GM19328 (cell line): ENCODE results near the gene C7.
"Not testable (repeated sequence)": the region's sequence is repeated elsewhere in the genome, so short reads cannot be mapped to it uniquely, and the experiment has no call there.

Source experiments
- ATAC-seq: cut with Tn5 transposase; IDR thresholded peaks from one replicate; pipeline ENCODE4 v1.9.1; 2021; ENCODE audit warnings: mild to moderate bottlenecking, moderate library complexity; ENCODE audit not compliant: unreplicated experiment

The C7 gene

DNA sequence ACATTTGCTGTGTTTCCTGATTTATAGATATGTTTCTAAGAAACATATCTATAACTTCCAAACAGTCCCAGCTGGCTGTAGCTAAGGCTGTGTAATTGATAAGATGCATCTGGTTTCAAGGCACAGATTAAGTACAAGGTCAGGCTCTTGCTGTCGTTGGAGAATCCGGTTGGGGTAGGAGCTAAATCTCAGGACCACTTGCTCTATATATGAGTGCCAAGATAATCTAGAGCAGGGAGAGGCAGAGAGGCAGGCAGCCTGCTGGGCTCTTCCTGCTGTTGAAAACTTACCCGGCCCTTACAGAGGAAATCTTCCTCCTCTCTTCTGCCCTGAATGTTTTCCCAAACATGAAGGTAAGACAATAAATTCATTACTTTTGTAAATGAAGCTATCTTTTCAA is at the start of gene C7:
C7 (plus strand) TSS at position 234 of the 400 bp plus-strand sequence; CDS start at position 348, 114 bp downstream.
- ATAC-seq: no peak

DNA sequence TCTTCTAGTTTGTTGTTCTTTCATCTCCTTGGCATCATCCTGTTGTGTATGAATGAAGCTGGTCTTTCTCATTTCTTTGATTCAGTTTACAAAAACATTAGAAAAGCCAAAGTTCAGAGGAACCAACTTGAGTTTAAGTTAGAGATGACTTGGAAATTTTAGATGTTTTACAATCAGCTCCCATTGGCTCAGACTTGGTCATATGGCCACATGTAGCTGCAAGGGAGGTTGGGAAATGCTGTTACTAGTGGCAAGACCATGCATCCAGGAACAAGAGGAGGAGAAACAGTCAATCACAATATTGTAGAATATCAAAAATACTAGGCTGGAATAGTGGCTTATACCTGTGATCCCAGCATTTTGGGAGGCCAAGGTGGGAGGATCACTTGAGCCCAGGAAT is 48.6 kb upstream of the C7 start:
- no peak for ATAC-seq

DNA sequence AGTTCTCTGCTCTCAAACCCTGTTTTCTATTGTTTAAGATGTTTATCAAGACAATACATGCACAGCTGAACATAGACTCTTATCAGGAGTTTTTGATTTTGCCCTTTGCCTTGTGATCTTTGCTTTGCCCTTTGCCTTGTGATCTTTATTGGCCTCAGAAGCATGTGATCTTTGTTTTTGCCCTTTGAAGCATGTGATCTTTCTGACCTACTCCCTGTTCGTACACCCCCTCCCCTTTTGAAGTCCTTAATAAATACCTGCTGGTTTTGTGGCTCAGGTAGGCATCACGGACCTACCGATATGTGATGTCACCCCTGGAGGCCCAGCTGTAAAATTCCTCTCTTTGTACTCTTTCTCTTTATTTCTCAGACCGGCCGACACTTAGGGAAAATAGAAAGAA is 44.3 kb upstream of the C7 start:
- ATAC-seq: not testable (repeated sequence)

DNA sequence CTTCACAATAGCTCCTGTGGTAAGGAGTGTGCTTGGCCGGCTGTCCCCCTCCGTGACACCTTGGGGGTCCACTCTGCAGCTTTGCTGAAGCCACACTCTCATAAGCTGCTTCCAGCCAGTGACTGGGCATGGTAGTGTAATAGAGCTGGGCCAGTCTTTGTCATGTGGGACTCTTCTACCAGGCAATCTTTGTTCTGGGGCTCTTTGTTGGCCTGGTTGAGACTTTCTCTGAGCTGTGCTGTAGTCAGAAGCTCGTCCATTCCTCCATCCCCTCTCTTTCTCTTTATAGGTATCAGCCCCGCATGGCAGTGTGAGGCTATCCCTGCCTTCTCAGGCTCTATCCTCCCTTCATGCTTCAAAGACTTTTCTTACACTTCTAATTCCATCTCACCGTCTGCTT is 42.5 kb upstream of the C7 start:
- ATAC-seq: no peak

DNA sequence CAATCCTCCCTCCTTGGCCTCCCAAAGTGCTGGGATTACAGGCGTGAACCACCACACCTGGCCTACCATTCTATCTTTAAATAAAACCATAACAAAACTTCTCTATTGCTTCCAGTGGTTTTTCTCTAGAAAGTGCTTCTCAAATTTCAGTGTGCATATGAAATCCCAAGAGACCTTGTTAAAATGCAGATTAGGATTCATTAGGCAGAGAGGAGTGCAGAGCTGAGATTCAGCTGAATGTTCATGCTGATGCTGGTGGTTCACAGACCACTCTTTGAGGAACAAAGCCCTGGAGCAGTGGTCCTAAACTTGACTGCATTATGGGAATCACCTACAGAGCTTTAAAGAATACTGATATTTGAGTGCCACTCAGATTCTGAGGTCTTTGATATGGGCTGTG is 39.9 kb upstream of the C7 start:
- no peak for ATAC-seq

DNA sequence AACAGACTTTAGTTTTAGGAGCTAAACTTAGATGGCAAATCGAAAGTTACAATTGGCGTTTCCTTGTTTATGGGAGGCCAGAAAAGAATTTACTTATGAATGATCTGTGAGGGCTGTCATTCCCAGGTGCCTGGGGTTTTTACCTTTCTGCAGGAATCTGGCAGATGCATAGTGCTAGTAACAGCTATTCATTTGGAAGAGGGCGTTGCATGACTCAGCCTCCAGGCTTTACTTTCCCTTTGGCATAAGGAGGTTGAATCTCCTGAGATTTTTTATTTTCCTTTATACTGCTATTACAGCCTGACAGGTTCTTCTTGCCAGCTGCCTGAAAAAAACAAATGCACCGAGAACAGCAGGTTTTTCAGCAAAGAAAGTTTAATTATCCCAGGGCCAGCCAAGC is 38.1 kb upstream of the C7 start:
- ATAC-seq: no peak

DNA sequence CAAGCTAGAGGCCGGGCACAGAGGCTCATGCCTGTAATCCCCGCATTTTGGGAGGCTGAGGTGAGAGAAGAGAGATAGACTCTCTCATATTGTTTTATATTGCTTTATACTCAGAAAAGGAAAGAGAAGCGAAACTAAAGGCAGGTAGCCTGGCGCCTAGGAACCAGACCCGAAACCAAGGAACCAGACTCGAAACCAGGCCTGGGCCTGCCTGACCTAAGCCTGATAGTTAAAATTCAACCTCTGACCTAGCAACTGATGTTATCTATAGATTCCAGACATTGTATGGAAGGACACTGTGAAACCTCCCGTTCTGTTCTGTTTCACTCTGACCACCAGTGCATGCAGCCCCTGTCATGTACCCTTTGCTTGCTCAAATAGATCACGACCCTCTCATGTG is 37.0 kb upstream of the C7 start:
- not testable (repeated sequence) for ATAC-seq

DNA sequence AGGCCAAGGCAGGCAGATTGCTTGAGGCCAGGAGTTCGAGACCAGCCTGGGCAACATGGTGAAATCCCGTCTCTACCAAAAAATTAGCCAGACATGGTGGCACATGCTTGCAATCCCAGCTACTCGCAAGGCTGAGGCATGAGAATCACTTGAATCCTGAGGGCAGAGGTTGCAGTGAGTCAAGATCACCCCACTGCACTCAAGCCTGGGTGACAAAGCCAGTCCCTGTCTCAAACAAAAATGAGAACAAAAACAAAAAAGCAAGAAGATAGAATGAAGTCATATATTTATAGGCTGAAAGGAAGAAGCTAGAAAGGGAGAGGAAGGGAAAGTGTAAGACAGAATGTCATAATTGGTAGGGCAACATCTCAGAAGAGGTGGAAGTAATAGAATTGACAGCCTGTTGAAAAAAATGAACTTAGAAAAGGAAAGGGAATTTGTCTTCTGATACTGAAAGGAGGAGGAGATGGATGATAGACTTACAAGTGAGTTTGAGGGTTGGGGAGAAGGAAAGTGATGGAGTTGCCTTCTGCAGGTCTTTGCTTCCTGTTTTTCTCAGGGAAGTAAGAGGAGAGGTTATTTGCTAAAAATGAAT is 35.9 kb upstream of the C7 start:
- ATAC-seq: no peak

DNA sequence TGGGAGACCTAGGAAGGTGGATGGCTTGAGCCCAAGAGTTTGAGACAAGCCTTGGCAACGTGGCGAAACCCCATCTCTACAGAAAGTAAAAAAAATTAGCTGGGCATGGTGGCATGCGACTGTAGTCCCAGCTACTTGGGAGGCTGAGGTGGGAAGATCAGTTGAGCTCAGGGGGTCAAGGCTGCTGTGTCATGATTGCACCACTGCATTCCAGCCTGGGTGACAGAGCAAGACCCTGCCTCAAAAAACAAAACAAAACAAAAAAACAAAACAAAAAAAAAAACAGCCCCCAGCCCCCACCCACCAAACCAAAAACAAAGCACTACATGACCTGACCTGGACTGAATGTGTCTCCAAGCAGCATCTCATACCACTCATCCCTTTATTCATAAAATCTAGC is 33.3 kb upstream of the C7 start:
- ATAC-seq: no peak

DNA sequence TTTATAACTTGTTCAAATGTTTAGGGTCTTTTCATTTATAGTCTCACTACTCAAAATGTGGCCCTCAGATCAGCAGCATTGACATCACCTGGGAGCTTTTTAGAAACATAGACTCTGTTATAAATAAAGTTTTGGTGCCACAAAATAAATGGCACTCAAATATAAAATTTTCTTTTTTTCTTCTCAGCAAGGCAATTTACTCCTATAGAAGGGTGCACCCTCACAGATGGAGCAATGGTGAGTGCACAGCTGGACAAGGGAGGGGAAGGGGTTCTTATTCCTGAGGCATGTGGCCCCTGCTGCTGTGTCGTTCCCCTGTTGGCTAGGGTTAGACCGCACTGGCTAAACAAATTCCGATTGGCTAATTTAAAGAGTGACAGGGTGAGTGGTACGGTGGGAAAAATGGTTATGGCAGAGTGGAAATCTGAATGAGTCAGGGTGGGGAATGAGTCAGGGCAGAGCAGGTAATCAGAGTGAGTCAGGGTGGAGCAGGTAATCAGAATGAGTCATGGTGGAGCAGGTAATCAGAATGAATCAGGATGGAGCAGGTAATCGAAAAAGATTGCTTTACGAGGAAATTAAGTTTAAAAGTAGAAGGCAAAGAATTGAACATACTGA is 31.8 kb upstream of the C7 start:
- ATAC-seq: no peak

DNA sequence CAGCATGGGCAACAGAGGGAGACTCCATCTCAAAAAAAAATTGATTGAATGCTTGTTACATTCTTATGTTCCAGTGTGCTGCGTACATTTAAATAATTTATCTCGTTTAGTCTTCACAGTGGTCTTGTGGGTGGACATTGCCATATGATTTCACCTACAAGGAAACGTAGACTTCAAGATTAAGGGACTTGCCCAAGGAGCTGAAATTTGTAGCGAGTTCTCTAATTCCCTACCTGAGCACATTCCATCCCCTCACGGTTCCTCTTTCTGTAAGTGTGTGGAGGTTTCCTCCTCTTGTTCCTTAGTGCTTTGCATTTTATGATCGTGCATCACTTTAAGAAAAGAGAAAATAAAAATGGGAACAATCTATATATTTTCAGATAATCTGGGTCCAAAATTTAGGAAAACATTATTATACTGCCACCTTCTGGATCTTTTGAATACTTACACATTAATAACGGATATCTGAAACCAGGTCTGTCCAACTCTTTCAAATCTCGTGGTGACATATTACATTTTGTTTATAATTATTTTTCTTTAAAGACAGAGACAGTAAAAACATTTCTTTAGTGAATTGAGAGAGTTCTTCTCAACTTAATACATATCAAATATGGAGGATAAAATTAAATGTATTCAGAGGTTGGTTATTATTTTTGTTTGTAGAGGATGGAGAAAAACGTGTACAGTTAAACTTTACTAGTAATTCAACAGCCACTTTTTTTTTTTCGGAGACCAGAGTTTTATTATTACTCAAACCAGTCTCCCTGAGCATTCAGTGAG is 29.9 kb upstream of the C7 start:
- no peak for ATAC-seq

DNA sequence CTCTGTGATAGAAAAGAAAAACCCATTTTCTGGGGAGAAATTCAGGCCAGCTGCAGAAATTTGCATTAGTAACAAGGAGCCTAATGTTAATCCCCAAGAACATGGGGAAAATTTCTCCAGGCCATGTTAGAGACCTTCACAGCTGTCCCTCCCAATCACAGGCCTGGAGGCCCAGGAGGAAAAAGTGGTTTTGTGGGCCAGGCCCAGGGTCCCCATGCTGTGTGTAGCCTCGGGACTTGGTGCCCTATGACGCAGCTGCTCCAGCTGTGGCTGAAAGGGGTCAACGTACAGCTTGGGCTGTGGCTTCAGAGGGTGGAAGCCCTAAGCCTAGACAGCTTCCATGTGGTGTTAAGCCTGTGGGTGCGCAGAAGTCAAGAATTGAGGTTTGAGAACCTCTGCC is 27.0 kb upstream of the C7 start:
- ATAC-seq: no peak

DNA sequence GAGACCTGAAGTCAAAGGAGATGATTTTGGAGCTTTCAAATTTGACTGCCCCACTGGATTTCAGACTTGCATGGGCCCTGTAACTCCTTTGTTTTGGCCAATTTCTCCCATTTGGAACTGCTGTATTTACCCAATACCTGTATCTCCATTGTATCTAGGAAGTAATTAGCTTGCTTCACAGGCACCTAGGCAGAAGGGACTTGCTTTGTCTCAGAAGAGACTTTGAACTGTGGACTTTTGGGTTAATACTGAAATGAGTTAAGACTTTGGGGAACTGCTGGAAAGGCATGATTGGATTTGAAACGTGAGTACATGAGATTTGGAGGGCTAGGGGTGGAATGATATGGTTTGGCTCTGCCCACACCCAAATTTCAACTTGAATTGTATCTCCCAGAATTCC is 26.2 kb upstream of the C7 start:
- ATAC-seq: not testable (repeated sequence)

DNA sequence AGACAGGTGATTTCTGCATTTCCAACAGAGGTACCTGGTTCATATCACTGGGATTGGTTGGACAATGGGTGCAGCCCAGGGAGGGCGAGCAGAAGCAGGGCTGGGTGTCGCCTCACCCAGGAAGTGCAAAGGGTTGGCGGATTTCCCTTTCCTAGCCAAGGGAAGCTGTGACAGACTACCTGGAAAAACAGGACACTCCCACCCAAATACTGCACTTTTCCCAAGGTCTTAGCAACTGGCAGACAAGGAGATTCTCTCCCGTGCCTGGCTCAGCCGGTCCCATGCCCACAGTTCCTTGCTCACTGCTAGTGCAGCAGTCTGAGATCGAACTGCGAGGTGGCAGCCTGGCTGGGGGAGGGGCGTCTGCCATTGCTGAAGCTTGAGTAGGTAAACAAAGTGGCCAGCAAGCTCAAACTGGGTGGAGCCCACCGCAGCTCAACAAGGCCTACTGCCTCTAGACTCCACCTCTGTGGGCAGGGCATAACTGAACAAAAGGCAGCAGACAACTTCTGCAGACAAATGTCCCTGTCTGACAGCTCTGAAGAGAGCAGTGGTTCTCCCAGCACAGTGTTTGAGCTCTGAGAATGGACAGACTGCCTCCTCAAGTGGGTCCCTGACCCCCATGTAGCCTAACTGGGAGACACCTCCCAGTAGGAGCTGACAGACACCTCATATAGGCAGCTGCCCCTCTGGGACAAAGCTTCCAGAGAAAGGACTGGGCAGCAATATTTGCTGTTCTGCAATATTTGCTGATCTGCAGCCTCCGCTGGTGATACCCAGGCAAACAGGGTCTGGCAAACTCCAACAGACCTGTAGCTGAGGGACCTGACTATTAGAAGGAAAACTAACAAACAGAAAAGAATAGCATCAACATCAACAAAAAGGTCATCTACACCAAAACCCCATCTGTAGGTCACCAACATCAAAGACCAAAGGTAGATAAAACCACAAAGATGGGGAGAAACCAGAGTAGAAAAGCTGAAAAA is 13.6 kb upstream of the C7 start:
- not testable (repeated sequence) for ATAC-seq

DNA sequence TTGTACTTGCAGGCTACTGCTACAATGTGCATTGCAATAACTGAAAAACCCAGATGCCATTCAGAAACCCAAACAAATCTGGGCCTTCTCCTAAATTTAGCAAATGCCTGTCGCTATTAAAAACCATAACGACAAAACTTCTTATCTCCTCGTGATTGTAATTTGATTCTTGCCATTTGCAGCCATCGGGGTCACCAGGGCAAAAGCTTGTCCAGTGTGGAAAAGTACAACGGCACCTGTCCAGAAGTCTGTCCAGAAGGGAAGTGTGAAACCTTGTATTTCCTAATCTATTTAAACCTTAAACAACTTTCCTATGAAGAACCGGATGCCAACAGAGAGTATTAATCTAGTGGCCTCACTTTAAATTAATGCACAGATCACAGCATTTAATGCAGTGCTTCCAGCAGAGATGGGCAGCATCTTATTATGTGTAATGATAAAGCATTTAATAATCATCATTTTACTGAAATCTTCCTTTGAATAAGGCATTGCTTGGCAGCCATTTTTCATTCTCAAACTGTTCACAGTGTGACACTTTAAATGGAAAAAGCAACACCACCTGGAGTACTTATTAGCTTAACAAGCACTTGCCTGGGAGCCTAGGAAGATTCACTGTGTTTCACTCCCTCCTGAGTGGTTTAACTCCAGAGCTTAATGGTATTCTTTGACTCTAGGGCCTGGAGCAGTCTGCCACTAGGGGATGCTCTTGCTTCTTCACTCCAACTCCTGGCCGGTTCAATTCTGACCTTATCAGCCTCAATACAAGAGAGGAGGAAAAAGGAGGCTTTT is 4.9 kb upstream of the C7 start:
- peak; percentile 95 for ATAC-seq

DNA sequence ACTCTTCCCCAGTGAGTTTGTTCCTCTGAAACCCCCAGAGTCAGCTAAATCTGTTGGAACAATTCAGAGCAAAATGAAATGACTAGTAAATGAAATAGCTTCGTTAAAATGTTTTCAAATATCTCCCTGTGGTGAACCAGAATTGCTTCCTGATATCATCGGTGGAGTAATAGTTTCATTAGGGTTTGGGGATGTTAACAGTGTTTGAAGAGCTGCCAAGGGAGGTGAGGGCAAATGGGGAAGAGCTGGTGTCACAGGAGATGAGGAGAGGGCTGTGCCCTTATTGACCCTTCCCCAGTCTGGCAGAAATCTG is 4.3 kb upstream of the C7 start:
- ATAC-seq: no peak

DNA sequence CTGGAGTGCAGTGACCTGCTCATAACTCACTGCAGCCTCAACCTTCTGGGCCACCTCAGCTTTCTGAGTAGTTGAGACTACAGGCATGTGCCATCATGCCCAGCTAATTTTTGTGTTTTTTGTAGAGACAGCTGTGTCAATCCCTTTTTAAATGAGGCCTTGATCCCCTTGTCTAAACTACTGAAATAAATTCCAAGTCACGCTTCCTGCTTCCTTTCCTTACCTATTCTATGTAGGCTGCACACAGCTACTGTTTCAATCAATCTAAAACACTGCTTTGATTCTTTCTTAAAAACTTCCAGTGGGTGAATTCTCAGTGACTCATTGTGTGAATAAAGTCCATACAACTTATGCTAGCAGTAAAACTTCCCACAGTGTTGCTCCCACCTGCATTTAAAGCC is 2.9 kb upstream of the C7 start:
- ATAC-seq: no peak

DNA sequence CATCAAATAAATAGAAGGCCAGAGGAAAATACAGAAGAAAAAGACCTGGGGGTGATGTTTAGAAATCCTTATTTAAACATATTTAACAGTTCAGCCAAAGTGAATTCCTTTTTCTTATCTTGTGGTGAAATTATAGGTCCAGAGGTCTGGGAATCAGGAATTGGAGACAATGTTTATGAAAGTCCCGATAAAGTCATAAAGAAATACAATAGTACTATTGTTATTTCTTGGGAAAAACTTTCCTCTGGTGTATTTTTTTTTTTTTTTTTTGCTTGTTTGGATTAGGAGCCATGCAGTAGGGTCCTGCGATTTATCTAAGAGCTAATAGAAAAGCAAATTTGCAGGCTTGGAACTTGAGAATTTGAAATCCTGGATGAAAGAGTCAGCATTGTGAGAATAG is 426 bp downstream of the C7 start:
- ATAC-seq: no peak

DNA sequence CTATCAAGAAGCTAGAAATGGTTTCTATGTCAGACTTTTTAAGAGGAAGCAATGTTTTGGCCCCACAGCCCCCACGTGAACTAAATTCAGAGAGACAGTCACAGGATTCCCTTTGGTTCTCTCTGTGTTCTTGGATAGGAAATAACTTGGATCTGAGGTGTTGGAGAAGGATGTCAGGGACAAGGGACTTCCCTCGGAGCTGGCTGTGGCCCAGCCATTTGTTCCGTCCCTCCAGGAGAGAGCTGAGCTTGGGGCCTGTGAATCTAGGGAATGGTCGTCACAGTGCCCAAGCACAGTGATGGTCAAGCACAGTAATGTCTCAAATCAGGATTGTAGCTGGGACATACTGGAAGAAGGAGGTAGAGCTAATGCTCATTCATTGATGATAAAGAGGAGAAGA is 2.0 kb downstream of the C7 start:
- ATAC-seq: no peak

DNA sequence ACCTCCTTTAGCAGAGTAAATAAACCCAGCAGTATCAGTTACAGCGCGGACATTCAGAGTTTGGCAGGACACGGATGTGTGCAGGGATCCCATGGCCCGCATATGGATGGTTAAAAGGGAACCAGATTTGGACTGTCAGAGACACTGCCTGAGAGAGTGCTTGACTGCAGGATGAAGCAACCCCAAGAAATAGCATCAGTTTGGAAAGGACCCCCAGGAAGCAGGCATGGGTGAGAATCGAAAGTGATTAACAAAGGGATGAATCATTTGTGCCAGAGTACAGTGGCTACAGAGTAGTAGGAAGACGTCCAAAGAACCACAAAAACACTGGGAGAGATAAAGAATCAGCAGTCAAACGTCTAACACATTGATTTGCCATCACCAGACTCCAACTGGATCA is 5.5 kb downstream of the C7 start:
- no peak for ATAC-seq
